Measurements from ENCODE around the gene GALNT2. TPM values are rescaled to one million over a fixed set of nuclear protein-coding genes. Genes with fewer than 3 reads are reported as not detected.

Gene GALNT2
- total RNA-seq, 2 donors from 2014 or later, result 29.9 to 39.5 TPM

DNA sequence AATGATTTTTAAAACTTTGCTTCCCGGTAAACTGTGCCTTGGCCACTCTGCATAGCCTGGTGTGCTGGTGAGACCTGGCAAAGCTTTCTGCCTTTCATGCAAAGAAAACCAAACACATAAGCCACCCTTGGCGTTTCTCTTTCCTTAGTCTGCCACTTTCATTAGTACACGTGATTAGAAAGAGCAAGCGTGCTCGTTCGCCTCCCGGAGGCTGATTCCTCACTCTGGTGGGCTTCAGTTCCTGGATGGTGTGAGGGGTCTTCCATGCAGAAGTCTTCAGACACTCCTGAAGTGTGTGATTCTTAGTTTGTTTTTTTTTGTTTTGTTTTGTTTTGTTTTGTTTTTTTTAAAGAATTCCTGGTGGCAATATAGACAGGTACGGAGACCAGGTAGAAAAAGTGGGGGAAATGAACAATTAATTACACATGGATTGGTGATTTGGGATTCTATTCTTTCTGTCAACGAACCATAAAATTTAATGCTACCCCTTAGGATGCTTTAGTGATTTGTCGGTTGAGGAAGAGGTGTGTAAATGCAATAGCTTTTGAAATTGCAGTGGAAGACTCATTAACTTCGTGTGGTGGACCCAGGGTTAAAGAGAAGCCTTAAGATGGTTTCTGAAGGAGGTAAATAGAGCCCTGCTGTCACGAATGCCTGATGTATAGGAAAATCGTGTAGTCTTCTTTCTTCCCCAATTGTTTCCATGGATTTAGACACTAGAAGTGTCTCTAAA is 2.1 kb downstream of the GALNT2 start:
- DNase-seq (ENCODE audit: low spot score), result peak; percentile 57
- H3K27ac ChIP-seq, result no peak overlapping the region
- no peaks in the 10 kb centered on the region for H3K27me3 ChIP-seq
- H3K4me3 ChIP-seq, result peak overlapping the region; percentile 77 to 78
- TF ChIP-seq, protein P1, sequence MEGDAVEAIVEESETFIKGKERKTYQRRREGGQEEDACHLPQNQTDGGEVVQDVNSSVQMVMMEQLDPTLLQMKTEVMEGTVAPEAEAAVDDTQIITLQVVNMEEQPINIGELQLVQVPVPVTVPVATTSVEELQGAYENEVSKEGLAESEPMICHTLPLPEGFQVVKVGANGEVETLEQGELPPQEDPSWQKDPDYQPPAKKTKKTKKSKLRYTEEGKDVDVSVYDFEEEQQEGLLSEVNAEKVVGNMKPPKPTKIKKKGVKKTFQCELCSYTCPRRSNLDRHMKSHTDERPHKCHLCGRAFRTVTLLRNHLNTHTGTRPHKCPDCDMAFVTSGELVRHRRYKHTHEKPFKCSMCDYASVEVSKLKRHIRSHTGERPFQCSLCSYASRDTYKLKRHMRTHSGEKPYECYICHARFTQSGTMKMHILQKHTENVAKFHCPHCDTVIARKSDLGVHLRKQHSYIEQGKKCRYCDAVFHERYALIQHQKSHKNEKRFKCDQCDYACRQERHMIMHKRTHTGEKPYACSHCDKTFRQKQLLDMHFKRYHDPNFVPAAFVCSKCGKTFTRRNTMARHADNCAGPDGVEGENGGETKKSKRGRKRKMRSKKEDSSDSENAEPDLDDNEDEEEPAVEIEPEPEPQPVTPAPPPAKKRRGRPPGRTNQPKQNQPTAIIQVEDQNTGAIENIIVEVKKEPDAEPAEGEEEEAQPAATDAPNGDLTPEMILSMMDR (IDR thresholded peaks at IDR 0.05), result no peak
- H3K36me3 ChIP-seq, result no peaks in the 10 kb centered on the region
- peaks cover 0 to 37% of the 10 kb centered on the region in 2 donors for H3K4me1 ChIP-seq
- no peaks in the 10 kb centered on the region for H3K9me3 ChIP-seq

DNA sequence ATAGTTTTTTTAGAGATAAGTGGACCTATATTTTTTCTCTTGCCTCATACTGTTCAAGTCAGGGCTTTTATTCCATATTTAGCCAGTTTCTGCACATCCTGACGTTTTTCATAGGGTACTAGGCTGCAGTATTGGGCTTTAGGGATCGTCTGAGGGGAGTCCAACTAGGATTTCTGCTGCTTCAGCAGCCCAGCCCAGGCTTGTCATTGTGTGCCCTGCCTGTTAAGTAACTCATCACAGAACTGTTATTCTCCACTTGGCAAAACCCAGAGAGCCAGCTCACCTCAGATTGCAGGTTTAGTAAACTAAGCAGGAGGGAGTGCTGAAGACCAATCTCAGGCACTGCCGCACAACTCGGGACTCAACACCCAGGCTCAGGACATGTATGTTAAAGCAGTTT is 2.8 kb downstream of the GALNT2 start:
- H3K4me3 ChIP-seq, result no peak overlapping the region
- no peaks in the 10 kb centered on the region for H3K9me3 ChIP-seq
- peaks cover 0 to 44% of the 10 kb centered on the region in 2 donors for H3K4me1 ChIP-seq
- peak; percentile 30 for DNase-seq (ENCODE audit: low spot score)
- H3K27ac ChIP-seq, result no peak overlapping the region
- no peaks in the 10 kb centered on the region for H3K27me3 ChIP-seq
- H3K36me3 ChIP-seq, result no peaks in the 10 kb centered on the region
- TF ChIP-seq, protein P1 (IDR thresholded peaks at IDR 0.05), result no peak

DNA sequence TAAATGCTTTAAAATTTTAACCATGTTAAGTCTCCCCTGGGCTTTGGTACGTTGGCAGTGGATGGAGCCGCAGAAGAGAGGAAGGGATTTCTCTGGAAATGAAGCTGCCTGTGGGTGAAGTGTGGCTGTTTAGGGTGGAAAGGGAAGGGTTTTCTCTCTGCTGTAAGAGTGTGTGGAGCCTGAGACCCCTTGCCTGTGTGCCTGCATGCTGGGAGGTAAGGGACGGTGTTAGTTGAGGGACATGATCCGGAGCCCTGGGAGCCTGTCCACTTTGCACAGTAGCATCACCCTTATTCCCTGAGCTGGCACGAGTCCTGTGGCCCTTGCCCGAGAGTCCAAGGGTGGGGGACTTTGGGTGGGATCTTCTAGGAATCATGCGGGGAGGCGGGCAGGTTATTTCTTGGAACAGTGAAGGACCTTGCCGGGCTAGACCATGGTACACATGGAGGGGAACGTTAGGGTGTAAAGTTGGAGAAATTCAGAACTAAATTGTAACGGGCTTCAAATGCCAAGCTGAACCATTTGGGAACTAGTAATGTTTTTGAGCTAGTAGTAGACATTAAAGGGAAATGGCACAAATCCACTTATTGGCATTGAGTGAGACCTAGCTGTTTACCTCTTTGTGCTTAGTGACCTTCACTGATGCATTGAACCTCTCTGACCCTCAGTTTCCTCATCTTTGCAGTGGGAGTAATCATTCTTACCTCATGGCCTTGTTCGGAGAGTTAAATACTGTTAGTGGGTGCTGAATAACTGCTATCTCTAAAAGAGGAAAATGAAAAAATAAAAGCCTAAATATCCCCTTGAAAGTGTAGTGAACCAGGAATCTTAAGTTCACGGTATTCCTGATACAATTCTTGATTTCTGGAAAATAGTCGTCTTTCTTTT is 3.5 kb downstream of the GALNT2 start:
- no peaks in the 10 kb centered on the region for H3K9me3 ChIP-seq
- H3K27me3 ChIP-seq, result no peaks in the 10 kb centered on the region
- TF ChIP-seq, protein P1 (IDR thresholded peaks at IDR 0.05), result no peak
- no peak overlapping the region for H3K4me3 ChIP-seq
- peak; percentile 36 for DNase-seq (ENCODE audit: low spot score)
- H3K4me1 ChIP-seq, result peaks cover 0 to 43% of the 10 kb centered on the region in 2 donors
- H3K36me3 ChIP-seq, result no peaks in the 10 kb centered on the region
- no peak overlapping the region for H3K27ac ChIP-seq

DNA sequence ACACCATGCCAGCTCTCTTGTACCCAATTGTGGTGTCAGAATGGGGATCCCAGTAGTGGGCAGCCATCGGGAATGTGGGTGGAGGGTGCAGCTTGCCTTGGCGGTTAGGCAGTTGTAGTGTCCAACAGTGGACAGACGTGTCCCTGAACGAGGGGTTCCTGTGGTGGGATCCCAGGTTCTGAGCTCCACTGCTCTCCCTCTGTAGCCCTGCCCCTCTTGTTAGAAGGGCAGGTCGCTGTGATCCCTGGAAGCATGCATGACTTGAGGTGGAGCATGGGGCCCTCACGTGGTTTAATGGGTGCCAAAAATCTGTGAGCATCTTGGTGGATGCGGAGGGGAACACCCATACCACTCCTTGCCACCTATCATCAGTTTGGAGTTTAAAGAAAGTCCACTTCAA is 4.3 kb downstream of the GALNT2 start:
- Histone ChIP-seq H3K36me3 (no peaks in the 10 kb centered on the region), H3K27me3 (no peaks in the 10 kb centered on the region), H3K27ac (no peak overlapping the region), H3K4me3 (no peak overlapping the region), H3K4me1 (peaks cover 0 to 36% of the 10 kb centered on the region in 2 donors), H3K9me3 (no peaks in the 10 kb centered on the region)
- TF ChIP-seq, protein P1 (IDR thresholded peaks at IDR 0.05), result no peak
- peak; percentile 23 for DNase-seq (ENCODE audit: low spot score)

DNA sequence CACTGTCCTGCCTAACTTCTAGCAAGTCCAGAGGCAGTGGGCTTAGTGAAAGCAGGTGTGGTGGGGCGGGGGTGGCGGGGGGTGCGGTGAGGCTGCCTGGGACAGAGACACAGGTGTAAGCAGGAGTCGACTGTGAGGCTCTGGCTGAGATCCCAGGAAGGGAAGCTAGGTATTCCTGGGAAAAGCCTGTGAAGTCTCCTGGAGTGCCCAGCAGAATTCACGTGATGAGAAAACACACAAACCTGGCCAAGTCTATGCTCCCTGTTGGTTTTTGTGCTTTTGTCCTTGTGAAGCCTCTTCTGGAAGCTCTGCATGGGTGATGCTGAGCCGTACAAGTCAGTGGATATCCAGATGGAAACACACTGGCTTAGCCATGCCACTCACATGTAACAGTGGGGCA is 5.3 kb downstream of the GALNT2 start:
- no peak overlapping the region for H3K27ac ChIP-seq
- no peak overlapping the region for H3K4me3 ChIP-seq
- peaks cover 0 to 33% of the 10 kb centered on the region in 2 donors for H3K4me1 ChIP-seq
- TF ChIP-seq, protein P1 (IDR thresholded peaks at IDR 0.05), result no peak
- DNase-seq (ENCODE audit: low spot score), result peak; percentile 48
- H3K9me3 ChIP-seq, result no peaks in the 10 kb centered on the region
- no peaks in the 10 kb centered on the region for H3K36me3 ChIP-seq
- no peaks in the 10 kb centered on the region for H3K27me3 ChIP-seq
